Muscle layer of duodenum (tissue), 2 donors: ENCODE data around the gene ALAS1.

ENCODE experiments used
- H3K27ac ChIP-seq: one replicate; pipeline ENCODE4 v1.7.0; 2013; ENCODE audit warnings: mild to moderate bottlenecking, low read length
- H3K27me3 ChIP-seq: one replicate; pipeline ENCODE4 v1.7.0; 2013; ENCODE audit warnings: low read depth, mild to moderate bottlenecking, control low read depth, low read length
- H3K36me3 ChIP-seq, 2 donors: one replicate each; pipeline ENCODE4 v1.7.0; 2013; ENCODE audit warnings: low read length in 2 of 2, control low read depth in 1 of 2, mild to moderate bottlenecking in 1 of 2; ENCODE audit not compliant: insufficient read depth in 2 of 2, control insufficient read depth in 1 of 2
- H3K4me1 ChIP-seq, 2 donors: one replicate each; pipeline ENCODE4 v1.7.0; 2013; ENCODE audit warnings: low read length in 2 of 2, mild to moderate bottlenecking in 2 of 2, control low read depth in 1 of 2, moderate library complexity in 1 of 2; ENCODE audit not compliant: insufficient read depth in 2 of 2, control insufficient read depth in 1 of 2
- H3K4me3 ChIP-seq, 2 donors: one replicate each; pipeline ENCODE4 v1.7.0; 2013; ENCODE audit warnings: low read length in 2 of 2, low read depth in 1 of 2, mild to moderate bottlenecking in 1 of 2
- H3K9me3 ChIP-seq, 2 donors: one replicate each; pipeline ENCODE4 v1.7.0; 2013; ENCODE audit warnings: low read length in 2 of 2, control low read depth in 1 of 2, mild to moderate bottlenecking in 1 of 2; ENCODE audit not compliant: control insufficient read depth in 1 of 2
- donor health status: healthy.

The ALAS1 gene

GRCh38 chr3:52191663-52192062, 6.3 kb upstream of the ALAS1 start:
- Histone ChIP-seq H3K36me3 (no peaks in the 10 kb centered on the region), H3K27ac (no peak overlapping the region), H3K4me3 (no peak overlapping the region), H3K9me3 (no peaks in the 10 kb centered on the region), H3K27me3 (no peaks in the 10 kb centered on the region), H3K4me1 (peaks cover 27 to 28% of the 10 kb centered on the region in 2 donors)

- H3K36me3 ChIP-seq = no peaks in the 10 kb centered on the region
- no peak overlapping the region for H3K27ac ChIP-seq
- H3K4me3 ChIP-seq = no peak overlapping the region
- peaks cover 38 to 39% of the 10 kb centered on the region in 2 donors for H3K4me1 ChIP-seq
- no peaks in the 10 kb centered on the region for H3K9me3 ChIP-seq
- H3K27me3 ChIP-seq = no peaks in the 10 kb centered on the region
Observed at GRCh38 chr3:52193065-52193464, 4.9 kb upstream of the ALAS1 start.

DNA sequence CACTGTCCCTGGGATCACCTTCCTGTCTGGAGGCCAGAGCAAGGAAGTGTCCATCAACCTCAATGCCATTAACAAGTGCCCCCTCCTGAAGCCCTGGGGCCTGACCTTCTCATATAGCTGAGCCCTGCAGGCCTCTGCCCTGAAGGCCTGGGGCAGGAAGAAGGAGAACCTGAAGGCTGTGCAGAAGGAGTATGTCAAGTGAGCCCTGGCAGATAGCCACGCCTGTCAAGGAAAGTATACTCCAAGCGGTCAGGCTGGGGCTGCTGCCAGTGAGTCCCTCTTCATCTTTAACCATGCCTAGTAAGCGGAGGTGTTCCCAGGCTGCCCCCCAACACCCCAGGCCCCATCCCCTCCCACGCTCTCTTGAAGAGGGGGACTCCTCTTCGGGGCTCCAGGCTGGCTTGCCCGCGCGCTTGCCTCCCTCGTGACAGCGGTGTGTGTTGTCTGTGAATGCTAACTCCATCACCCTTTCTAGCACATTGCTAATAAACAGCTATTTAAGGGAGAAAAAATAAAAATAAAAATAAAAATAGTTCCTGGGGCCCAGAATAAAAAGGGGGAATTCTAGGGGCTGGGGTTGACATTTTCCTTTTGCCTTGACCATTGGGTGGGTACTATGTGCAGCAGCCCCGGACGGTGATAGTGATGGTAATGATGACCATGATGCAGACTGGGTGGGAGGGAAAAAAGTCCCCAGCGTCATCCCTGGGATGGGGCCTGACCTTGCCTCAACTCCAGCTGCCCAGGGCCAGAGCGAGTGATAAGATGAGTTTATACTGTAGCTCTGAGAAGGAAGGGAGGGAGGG, 3.3 kb upstream of the ALAS1 start:
- H3K4me3 ChIP-seq = no peak overlapping the region
- no peaks in the 10 kb centered on the region for H3K9me3 ChIP-seq
- H3K4me1 ChIP-seq = peaks cover 36 to 51% of the 10 kb centered on the region in 2 donors
- no peaks in the 10 kb centered on the region for H3K27me3 ChIP-seq
- no peaks in the 10 kb centered on the region for H3K36me3 ChIP-seq
- H3K27ac ChIP-seq = no peak overlapping the region

- no peak overlapping the region for H3K4me3 ChIP-seq
- no peaks in the 10 kb centered on the region for H3K27me3 ChIP-seq
- H3K36me3 ChIP-seq = no peaks in the 10 kb centered on the region
- H3K4me1 ChIP-seq = peaks cover 31 to 47% of the 10 kb centered on the region in 2 donors
- H3K9me3 ChIP-seq = no peaks in the 10 kb centered on the region
- H3K27ac ChIP-seq = peak overlapping the region; percentile 79
Observed at GRCh38 chr3:52195291-52195597, 2.7 kb upstream of the ALAS1 start.

- Histone ChIP-seq H3K36me3 (no peaks in the 10 kb centered on the region), H3K27me3 (no peaks in the 10 kb centered on the region), H3K27ac (peak overlapping the region; percentile 79), H3K9me3 (no peaks in the 10 kb centered on the region), H3K4me3 (no peak overlapping the region), H3K4me1 (peaks cover 25 to 44% of the 10 kb centered on the region in 2 donors)
Observed at GRCh38 chr3:52195823-52196331, 2.1 kb upstream of the ALAS1 start.

- no peaks in the 10 kb centered on the region for H3K27me3 ChIP-seq
- peaks cover 25 to 44% of the 10 kb centered on the region in 2 donors for H3K4me1 ChIP-seq
- H3K4me3 ChIP-seq = no peak overlapping the region
- H3K36me3 ChIP-seq = no peaks in the 10 kb centered on the region
- no peaks in the 10 kb centered on the region for H3K9me3 ChIP-seq
- peak overlapping the region; percentile 79 for H3K27ac ChIP-seq
Observed at GRCh38 chr3:52196977-52197376, 983 bp upstream of the ALAS1 start.

- Histone ChIP-seq H3K36me3 (peaks cover 3% of the 10 kb centered on the region in 2 donors), H3K27me3 (no peaks in the 10 kb centered on the region), H3K4me3 (peak overlapping the region; percentile 86 to 92), H3K27ac (peak overlapping the region; percentile 79), H3K9me3 (no peaks in the 10 kb centered on the region), H3K4me1 (peaks cover 25 to 44% of the 10 kb centered on the region in 2 donors)
Observed at GRCh38 chr3:52197499-52197841, 490 bp upstream of the ALAS1 start.

DNA sequence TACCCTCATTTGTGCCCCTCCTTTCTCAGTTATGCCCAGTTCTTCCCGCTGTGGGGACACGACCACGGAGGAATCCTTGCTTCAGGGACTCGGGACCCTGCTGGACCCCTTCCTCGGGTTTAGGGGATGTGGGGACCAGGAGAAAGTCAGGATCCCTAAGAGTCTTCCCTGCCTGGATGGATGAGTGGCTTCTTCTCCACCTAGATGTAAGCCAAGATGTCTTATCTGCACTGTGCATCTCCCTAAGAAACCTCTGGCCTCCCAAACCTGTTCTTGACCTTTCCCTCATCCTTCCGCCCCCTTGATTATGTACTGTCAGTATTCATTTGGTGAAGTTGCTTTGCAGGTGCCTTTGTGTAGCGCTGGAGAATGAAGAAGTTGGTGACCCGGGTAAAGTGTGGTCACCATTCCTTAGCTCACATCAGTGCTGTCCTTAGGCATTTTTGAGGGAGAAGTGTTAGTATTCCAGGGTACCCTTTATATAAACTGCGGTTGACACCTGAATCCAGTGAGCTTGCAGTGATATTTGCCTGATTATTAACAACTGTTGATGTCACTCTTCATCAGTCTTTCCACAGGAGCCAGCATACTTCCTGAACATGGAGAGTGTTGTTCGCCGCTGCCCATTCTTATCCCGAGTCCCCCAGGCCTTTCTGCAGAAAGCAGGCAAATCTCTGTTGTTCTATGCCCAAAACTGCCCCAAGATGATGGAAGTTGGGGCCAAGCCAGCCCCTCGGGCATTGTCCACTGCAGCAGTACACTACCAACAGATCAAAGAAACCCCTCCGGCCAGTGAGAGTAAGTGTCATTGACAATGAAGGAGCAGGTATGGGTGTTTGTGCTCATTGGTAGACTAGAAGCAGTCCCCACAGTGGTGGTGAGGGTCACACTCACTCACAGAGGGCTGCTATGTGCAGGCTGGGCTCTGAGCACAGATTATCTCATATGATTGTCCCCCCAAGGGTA, 966 bp downstream of the ALAS1 start:
- peak overlapping the region; percentile 86 to 92 for H3K4me3 ChIP-seq
- H3K9me3 ChIP-seq = no peaks in the 10 kb centered on the region
- peak overlapping the region; percentile 72 for H3K27ac ChIP-seq
- peaks cover 16 to 17% of the 10 kb centered on the region in 2 donors for H3K36me3 ChIP-seq
- no peaks in the 10 kb centered on the region for H3K27me3 ChIP-seq
- peaks cover 25 to 40% of the 10 kb centered on the region in 2 donors for H3K4me1 ChIP-seq

DNA sequence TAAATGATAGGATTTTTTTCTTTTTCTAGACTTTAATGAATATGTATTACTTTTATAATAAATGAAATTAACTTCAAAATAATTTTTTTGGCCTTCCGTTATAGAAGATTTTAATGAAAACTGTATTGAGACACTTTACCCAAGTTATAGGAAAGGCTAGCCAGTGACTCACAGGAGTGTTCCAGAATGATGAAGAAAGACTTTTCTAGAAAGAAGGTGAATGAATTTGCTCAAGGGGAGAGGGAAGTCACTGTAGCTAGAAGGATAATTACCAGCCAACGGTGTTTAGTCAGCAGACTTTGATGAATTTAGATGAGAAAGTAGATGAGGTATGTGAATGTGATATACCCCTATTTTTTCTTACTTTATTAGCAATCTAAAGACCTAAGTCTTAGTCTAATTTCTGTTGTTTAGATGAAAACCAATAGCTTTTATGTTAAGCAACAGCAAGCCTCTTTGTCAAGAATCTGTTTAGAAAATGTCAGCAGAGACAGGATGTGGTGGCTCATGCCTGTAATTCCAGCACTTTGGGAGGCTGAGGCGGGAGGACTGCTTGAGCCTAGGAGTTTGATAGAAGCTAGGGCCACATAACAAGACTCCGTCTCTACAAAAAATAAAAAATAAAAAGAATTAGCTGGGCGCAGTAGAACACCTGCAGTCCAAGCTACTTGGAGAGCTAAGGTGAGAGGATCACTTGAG, 3.2 kb downstream of the ALAS1 start:
- Histone ChIP-seq H3K27me3 (no peaks in the 10 kb centered on the region), H3K36me3 (peaks cover 37 to 38% of the 10 kb centered on the region in 2 donors), H3K4me3 (no peak overlapping the region), H3K4me1 (peaks cover 16 to 32% of the 10 kb centered on the region in 2 donors), H3K27ac (no peak overlapping the region), H3K9me3 (no peaks in the 10 kb centered on the region)

DNA sequence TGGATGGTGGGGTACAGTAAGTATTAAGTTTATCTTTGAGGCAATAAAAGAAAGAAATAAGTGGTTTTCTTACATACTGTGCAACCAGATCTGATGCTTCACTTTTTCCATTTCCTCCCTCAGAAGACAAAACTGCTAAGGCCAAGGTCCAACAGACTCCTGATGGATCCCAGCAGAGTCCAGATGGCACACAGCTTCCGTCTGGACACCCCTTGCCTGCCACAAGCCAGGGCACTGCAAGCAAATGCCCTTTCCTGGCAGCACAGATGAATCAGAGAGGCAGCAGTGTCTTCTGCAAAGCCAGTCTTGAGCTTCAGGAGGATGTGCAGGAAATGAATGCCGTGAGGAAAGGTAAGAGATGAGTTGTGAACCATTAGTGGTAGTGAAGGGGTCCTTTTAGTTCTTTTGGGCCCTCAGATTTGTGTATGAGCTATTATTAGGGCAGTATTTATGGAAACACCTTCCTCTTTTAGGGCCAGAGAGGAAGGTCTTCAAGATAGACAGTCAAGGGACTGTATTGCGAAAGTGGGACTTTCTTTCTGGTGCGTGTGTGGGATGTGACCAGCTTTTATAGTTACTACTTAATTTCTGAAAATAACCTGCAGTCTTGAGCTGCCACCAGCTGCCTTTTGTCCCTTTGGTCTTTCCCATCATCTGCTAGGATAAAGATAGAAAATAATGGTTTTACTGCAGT, 4.6 kb downstream of the ALAS1 start:
- peak overlapping the region; percentile 17 for H3K27ac ChIP-seq
- H3K4me1 ChIP-seq = peaks cover 2 to 23% of the 10 kb centered on the region in 2 donors
- H3K36me3 ChIP-seq = peaks cover 46 to 47% of the 10 kb centered on the region in 2 donors
- no peak overlapping the region for H3K4me3 ChIP-seq
- H3K27me3 ChIP-seq = no peaks in the 10 kb centered on the region
- no peaks in the 10 kb centered on the region for H3K9me3 ChIP-seq
